ENCODE measurements around the gene WDR20.

- TF ChIP-seq FOXM1 (IDR thresholded peaks at IDR 0.05; ENCODE audit: borderline replicate concordance), result no peak
- no peak for TF ChIP-seq SP1 (IDR thresholded peaks at IDR 0.05)
- TF ChIP-seq LEF1 (IDR thresholded peaks at IDR 0.05; ENCODE audit: borderline replicate concordance), result no peak
- TF ChIP-seq ELF4 (IDR thresholded peaks at IDR 0.05), result no peak
Observed at GRCh38 chr14:102236026-102236425, 96.3 kb downstream of the WDR20 start.

Measured in HEK293T (cell line).